ENCODE results near the gene TAS1R1.

TAS1R1 gene

GRCh38 chr1:6627841-6628545 lies 72.9 kb downstream of the TAS1R1 start:
- in situ Hi-C loops (cut with HindIII; ENCODE audit: low sequenced_read_pairs), result no loop called here

DNA sequence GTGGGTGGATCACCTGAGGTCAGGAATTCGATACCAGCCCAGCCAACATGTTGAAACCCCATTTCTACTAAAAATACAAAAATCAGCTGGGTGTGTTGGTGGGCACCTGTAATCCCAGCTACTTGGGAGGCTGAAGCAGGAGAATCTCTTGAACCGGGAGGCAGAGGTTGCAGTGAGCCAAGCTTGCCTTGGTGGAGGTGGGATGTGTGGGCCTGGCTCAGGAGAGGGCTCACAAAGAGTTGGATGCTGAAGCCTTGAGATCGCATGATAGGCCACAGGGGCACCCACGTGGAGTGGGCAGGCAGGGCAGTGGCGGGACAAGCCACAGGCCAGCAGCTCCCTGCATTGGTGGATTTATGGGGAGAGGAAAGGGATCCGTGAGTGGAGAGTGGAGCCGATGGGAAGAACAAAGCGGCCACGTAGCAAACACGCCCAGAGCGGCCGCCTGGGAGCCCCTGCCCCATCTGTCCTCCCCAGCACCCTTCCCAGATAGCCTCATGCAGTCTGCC lies 73.9 kb downstream of the TAS1R1 start:
- in situ Hi-C loops (cut with HindIII; ENCODE audit: low sequenced_read_pairs), result no loop called here

All from DLD1 (cell line).